ENCODE data around the gene ATP4B.

Gene ATP4B

GRCh38 chr13:113656003-113656588 is 1.9 kb downstream of the ATP4B start:
- Histone ChIP-seq H3K4me1 (ENCODE audit: low read length) (no peaks in the 10 kb centered on the region), H3K27me3 (replicated peaks; ENCODE audit: insufficient read depth, low read length) (no peaks in the 10 kb centered on the region; the same call in none of the 2 replicates), H3K9ac (ENCODE audit: low read length) (no peak overlapping the region), H3K9me2 (replicated peaks; ENCODE audit: insufficient read depth, low read length) (no peaks in the 10 kb centered on the region), H2AFZ (ENCODE audit: low read length) (no peak overlapping the region), H3K36me3 (replicated peaks; ENCODE audit: insufficient read depth, low read length) (no peaks in the 10 kb centered on the region), H3K79me2 (ENCODE audit: low read length) (no peaks in the 10 kb centered on the region), H3K4me3 (ENCODE audit: low read length) (no peak overlapping the region), H3F3A (ENCODE audit: insufficient read depth, low read length) (no peaks in the 10 kb centered on the region), H3K27ac (ENCODE audit: low read length) (no peak overlapping the region), H3K4me2 (ENCODE audit: low read depth, low read length) (no peak overlapping the region), H3K9me3 (replicated peaks; ENCODE audit: insufficient read depth, low read length) (no peaks in the 10 kb centered on the region), H4K20me1 (ENCODE audit: insufficient read depth, low read length) (no peaks in the 10 kb centered on the region)
- DNase-seq = no peak
- no peak for TF ChIP-seq EZH2phosphoT487 (IDR thresholded peaks at IDR 0.05; ENCODE audit: low read length)
- TF ChIP-seq CTCF (IDR thresholded peaks at IDR 0.05; ENCODE audit: low read length) = no peak

- H3K4me3 ChIP-seq (ENCODE audit: low read length) = no peak overlapping the region
- no peaks in the 10 kb centered on the region for H3K9me2 ChIP-seq (replicated peaks; ENCODE audit: insufficient read depth, low read length)
- H3K9ac ChIP-seq (ENCODE audit: low read length) = no peak overlapping the region
- no peak for TF ChIP-seq CTCF (IDR thresholded peaks at IDR 0.05; ENCODE audit: low read length)
- no peak for TF ChIP-seq EZH2 (optimal IDR thresholded peaks at IDR 0.05; ENCODE audit: low read depth, low read length)
- TF ChIP-seq EZH2phosphoT487 (IDR thresholded peaks at IDR 0.05; ENCODE audit: low read length) = no peak
- H3K4me2 ChIP-seq (ENCODE audit: low read depth, low read length) = no peak overlapping the region
- no peaks in the 10 kb centered on the region; the same call in none of the 2 replicates for H3K27me3 ChIP-seq (replicated peaks; ENCODE audit: insufficient read depth, low read length)
- no peaks in the 10 kb centered on the region for H3F3A ChIP-seq (ENCODE audit: insufficient read depth, low read length)
- H4K20me1 ChIP-seq (ENCODE audit: insufficient read depth, low read length) = no peaks in the 10 kb centered on the region
- H3K36me3 ChIP-seq (replicated peaks; ENCODE audit: insufficient read depth, low read length) = no peaks in the 10 kb centered on the region
- H3K79me2 ChIP-seq (ENCODE audit: low read length) = no peaks in the 10 kb centered on the region
- no peak for DNase-seq
- H3K27ac ChIP-seq (ENCODE audit: low read length) = no peak overlapping the region
- no peaks in the 10 kb centered on the region for H3K4me1 ChIP-seq (ENCODE audit: low read length)
- no peak overlapping the region for H2AFZ ChIP-seq (ENCODE audit: low read length)
- no peaks in the 10 kb centered on the region for H3K9me3 ChIP-seq (replicated peaks; ENCODE audit: insufficient read depth, low read length)
Measured at GRCh38 chr13:113655346-113656002, 2.5 kb downstream of the ATP4B start.

- Histone ChIP-seq H3K79me2 (ENCODE audit: low read length) (no peaks in the 10 kb centered on the region), H3K27ac (ENCODE audit: low read length) (no peak overlapping the region), H3F3A (ENCODE audit: insufficient read depth, low read length) (no peaks in the 10 kb centered on the region), H3K4me1 (ENCODE audit: low read length) (no peaks in the 10 kb centered on the region), H2AFZ (ENCODE audit: low read length) (no peak overlapping the region), H3K9me2 (replicated peaks; ENCODE audit: insufficient read depth, low read length) (no peaks in the 10 kb centered on the region), H3K27me3 (replicated peaks; ENCODE audit: insufficient read depth, low read length) (no peaks in the 10 kb centered on the region; the same call in none of the 2 replicates), H3K9ac (ENCODE audit: low read length) (no peak overlapping the region), H3K9me3 (replicated peaks; ENCODE audit: insufficient read depth, low read length) (no peaks in the 10 kb centered on the region), H3K4me3 (ENCODE audit: low read length) (no peak overlapping the region), H3K4me2 (ENCODE audit: low read depth, low read length) (no peak overlapping the region), H4K20me1 (ENCODE audit: insufficient read depth, low read length) (no peaks in the 10 kb centered on the region), H3K36me3 (replicated peaks; ENCODE audit: insufficient read depth, low read length) (no peaks in the 10 kb centered on the region)
- no peak for DNase-seq
- no peak for TF ChIP-seq CTCF (IDR thresholded peaks at IDR 0.05; ENCODE audit: low read length)
Measured at GRCh38 chr13:113654591-113655345, 3.2 kb downstream of the ATP4B start.

All from MM.1S (cell line).